ENCODE results near the gene GRM2.
A peak's percentile ranks its signal among the peaks of the same experiment; 100 is the strongest.

GRM2 gene

GRCh38 chr3:51686056-51686455 is 20.8 kb upstream of the GRM2 start:
- H3K4me3 ChIP-seq (ENCODE audit: low read length), result no peak overlapping the region
- no peak for DNase-seq (ENCODE audit: low read depth)
- no peak for TF ChIP-seq CTCF (conservative IDR thresholded peaks at IDR 0.05; ENCODE audit: low read length)

- H3K4me3 ChIP-seq (ENCODE audit: low read length), result no peak overlapping the region
- TF ChIP-seq CTCF (conservative IDR thresholded peaks at IDR 0.05; ENCODE audit: low read length), result no peak
- DNase-seq (ENCODE audit: low read depth), result peak; percentile 35
These were observed 20.2 kb upstream of the GRM2 start for GRCh38 chr3:51686512-51687215.

GRCh38 chr3:51687431-51688205 is 19.2 kb upstream of the GRM2 start:
- no peak for TF ChIP-seq CTCF (conservative IDR thresholded peaks at IDR 0.05; ENCODE audit: low read length)
- no peak overlapping the region for H3K4me3 ChIP-seq (ENCODE audit: low read length)
- no peak for DNase-seq (ENCODE audit: low read depth)

- TF ChIP-seq CTCF (conservative IDR thresholded peaks at IDR 0.05; ENCODE audit: low read length), result no peak
- no peak overlapping the region for H3K4me3 ChIP-seq (ENCODE audit: low read length)
- DNase-seq (ENCODE audit: low read depth), result no peak
These were observed 18.7 kb upstream of the GRM2 start for GRCh38 chr3:51688206-51688600.

- H3K4me3 ChIP-seq (ENCODE audit: low read length), result no peak overlapping the region
- no peak for DNase-seq (ENCODE audit: low read depth)
- TF ChIP-seq CTCF (conservative IDR thresholded peaks at IDR 0.05; ENCODE audit: low read length), result no peak
These were observed 15.8 kb upstream of the GRM2 start for GRCh38 chr3:51691021-51691420.

GRCh38 chr3:51691949-51692348 is 14.9 kb upstream of the GRM2 start:
- no peak for TF ChIP-seq CTCF (conservative IDR thresholded peaks at IDR 0.05; ENCODE audit: low read length)
- no peak for DNase-seq (ENCODE audit: low read depth)
- H3K4me3 ChIP-seq (ENCODE audit: low read length), result no peak overlapping the region

- no peak overlapping the region for H3K4me3 ChIP-seq (ENCODE audit: low read length)
- TF ChIP-seq CTCF (conservative IDR thresholded peaks at IDR 0.05; ENCODE audit: low read length), result no peak
- no peak for DNase-seq (ENCODE audit: low read depth)
These were observed 13.9 kb upstream of the GRM2 start for GRCh38 chr3:51692980-51693395.
